CD14-positive monocyte (primary cell): ENCODE data around the gene RNGTT. TPM values are rescaled to one million over a fixed set of nuclear protein-coding genes. Genes with fewer than 3 reads are reported as not detected.

Source experiments
- DNase-seq, 3 donors: peaks; one replicate each; pipeline ENCODE4 v3.0.0-alpha.2; 2011 to 2022
- H2AFZ ChIP-seq: 2 replicates; pipeline ENCODE4 v1.6.0; 2012; ENCODE audit warnings: mild to moderate bottlenecking, low read depth, low read length, inconsistent platforms; ENCODE audit not compliant: insufficient read depth, poor library complexity, severe bottlenecking
- H3K27ac ChIP-seq, 2 donors: 1 replicate in 1 of 2; 2 replicates in 1 of 2; pipeline ENCODE4 v1.5.1; 2012 to 2013; ENCODE audit warnings: low read length in 2 of 2, control low read depth in 1 of 2, inconsistent platforms in 1 of 2, low read depth in 1 of 2, mild to moderate bottlenecking in 1 of 2
- H3K27me3 ChIP-seq, 2 donors: one replicate each; pipeline versions ENCODE4 v1.6.0 to v1.6.1; 2011 to 2013; ENCODE audit warnings: low read length in 2 of 2; ENCODE audit not compliant: control insufficient read depth in 2 of 2, insufficient read depth in 2 of 2
- H3K36me3 ChIP-seq, 2 donors: replicated peaks in 1 of 2; 1 replicate in 1 of 2; 2 replicates in 1 of 2; pipeline versions ENCODE4 v1.5.1 to v1.6.1; 2012 to 2013; ENCODE audit warnings: low read length in 2 of 2, control low read depth in 1 of 2, inconsistent platforms in 1 of 2, mild to moderate bottlenecking in 1 of 2; ENCODE audit not compliant: insufficient read depth in 2 of 2, control insufficient read depth in 1 of 2
- H3K4me1 ChIP-seq, 2 donors: 1 replicate in 1 of 2; 2 replicates in 1 of 2; pipeline versions ENCODE4 v1.5.1 to v1.6.1; 2012 to 2013; ENCODE audit warnings: low read length in 2 of 2, control low read depth in 1 of 2, inconsistent platforms in 1 of 2, mild to moderate bottlenecking in 1 of 2, moderate library complexity in 1 of 2; ENCODE audit not compliant: insufficient read depth in 2 of 2, control insufficient read depth in 1 of 2
- H3K4me2 ChIP-seq: replicated peaks from 2 replicates; pipeline ENCODE3; 2012; ENCODE audit warnings: low read length, moderate library complexity, mild to moderate bottlenecking; ENCODE audit not compliant: poor library complexity, severe bottlenecking; ENCODE audit errors: extremely low read depth
- H3K4me3 ChIP-seq, 3 experiments: fragments of 200-600 bp in 1 of 3; sonication (generic) in 1 of 3; replicated peaks in 1 of 3; 1 replicate in 2 of 3; 2 replicates in 1 of 3; pipeline ENCODE4 v1.5.1; 2011 to 2013; ENCODE audit warnings: low read length in 3 of 3, mild to moderate bottlenecking in 3 of 3, control low read depth in 2 of 3, low read depth in 2 of 3, inconsistent platforms in 1 of 3, moderate library complexity in 1 of 3
- H3K79me2 ChIP-seq: 2 replicates; pipeline ENCODE4 v1.6.0; 2012; ENCODE audit warnings: mild to moderate bottlenecking, control low read depth, inconsistent platforms, low read length, moderate library complexity; ENCODE audit not compliant: insufficient read depth
- H3K9ac ChIP-seq: 2 replicates; pipeline ENCODE4 v1.6.0; 2017; ENCODE audit warnings: low read length, mild to moderate bottlenecking; ENCODE audit not compliant: insufficient read depth, poor library complexity, severe bottlenecking
- H3K9me3 ChIP-seq, 2 donors: replicated peaks in 1 of 2; 1 replicate in 1 of 2; 2 replicates in 1 of 2; pipeline versions ENCODE4 v1.5.1 to v1.6.1; 2012 to 2013; ENCODE audit warnings: low read length in 2 of 2, control low read depth in 1 of 2; ENCODE audit not compliant: control insufficient read depth in 1 of 2, insufficient read depth in 1 of 2
- H4K20me1 ChIP-seq: 2 replicates; pipeline ENCODE4 v1.6.0; 2012; ENCODE audit warnings: mild to moderate bottlenecking, low read length, control low read depth, moderate library complexity; ENCODE audit not compliant: insufficient read depth
- H3K27ac Mint-ChIP-seq, 7 donors: one replicate each; pipeline ENCODE4 v1.8.0; 2020; ENCODE audit warnings: mild to moderate bottlenecking in 7 of 7, mixed read lengths in 7 of 7, moderate library complexity in 6 of 7, inconsistent platforms in 2 of 7
- H3K27me3 Mint-ChIP-seq, 3 donors: one replicate each; pipeline ENCODE4 v1.8.0; 2021 to 2022; ENCODE audit warnings: low read depth in 3 of 3, mild to moderate bottlenecking in 3 of 3, mixed read lengths in 3 of 3, moderate library complexity in 3 of 3, inconsistent platforms in 1 of 3
- H3K36me3 Mint-ChIP-seq, 2 donors: one replicate each; pipeline ENCODE4 v1.8.0; 2020; ENCODE audit warnings: mixed read lengths in 2 of 2, inconsistent platforms in 1 of 2, mild to moderate bottlenecking in 1 of 2
- H3K4me1 Mint-ChIP-seq: one replicate; pipeline ENCODE4 v1.8.0; 2020; ENCODE audit warnings: mild to moderate bottlenecking, mixed read lengths
- H3K4me3 Mint-ChIP-seq, 2 donors: one replicate each; pipeline ENCODE4 v1.8.0; 2020; ENCODE audit warnings: mild to moderate bottlenecking in 2 of 2, mixed read lengths in 2 of 2, moderate library complexity in 1 of 2
- H3K9me3 Mint-ChIP-seq, 7 donors: one replicate each; pipeline ENCODE4 v1.8.0; 2020 to 2022; ENCODE audit warnings: mixed read lengths in 7 of 7, mild to moderate bottlenecking in 6 of 7, moderate library complexity in 6 of 7, inconsistent platforms in 2 of 7
- CTCF ChIP-seq: fragments of 200-600 bp; IDR thresholded peaks from one replicate; pipeline ENCODE4 v1.8.0; 2022; ENCODE audit warnings: antibody characterized with exemption, mild to moderate bottlenecking
- WGBS: methylation state at CpG from one replicate; pipeline ENCODE4 v1.1.5; 2013; ENCODE audit warnings: missing lambda C conversion rate; ENCODE audit not compliant: insufficient coverage; 5-methylcytosine and 5-hydroxymethylcytosine counted together
- intact Hi-C, 2 donors: fragments of 100-400 bp; cut with micrococcal nuclease; formaldehyde crosslinking; loops; one replicate each; pipeline versions ENCODE4 v1.15.0 to v1.15.1; 2023
- polyA plus RNA-seq, 3 donors: library from polyadenylated mRNA; depleted of rRNA in 1 of 3; unstranded in 2 of 3; stranded (reverse) in 1 of 3; fragments of 300-500 nt in 2 of 3; fragments of >200 nt in 1 of 3; fragmentation: Illumina TruSeq in 2 of 3; gene quantifications; 1 replicate in 2 of 3; 2 replicates in 1 of 3; pipeline ENCODE4 v1.2.3, GENCODE V29; 2012 to 2021

Gene RNGTT
- polyA plus RNA-seq, 3 donors: 2.3 to 8.6 (median 5.8) TPM

- no peak overlapping the region for H3K4me3 Mint-ChIP-seq
- Histone ChIP-seq H3K9me3 (no peaks in the 10 kb centered on the region), H3K9ac (no peak overlapping the region), H3K4me3 (no peak overlapping the region), H3K27ac (no peak overlapping the region), H3K36me3 (no peaks in the 10 kb centered on the region), H3K79me2 (no peaks in the 10 kb centered on the region), H2AFZ (no peak overlapping the region), H3K4me1 (no peaks in the 10 kb centered on the region), H4K20me1 (no peaks in the 10 kb centered on the region), H3K4me2 (no peak overlapping the region), H3K27me3 (no peaks in the 10 kb centered on the region)
- no peak for DNase-seq
- H3K27me3 Mint-ChIP-seq: peaks cover 0 to 2% (median 0%) of the 10 kb centered on the region in 3 donors
- no peak for TF ChIP-seq CTCF
- peaks cover 4 to 6% of the 10 kb centered on the region in 2 donors for H3K36me3 Mint-ChIP-seq
- H3K4me1 Mint-ChIP-seq: no peaks in the 10 kb centered on the region
- WGBS: 100% methylated on average over 2 of the region's 4 CpGs
- no peak overlapping the region for H3K27ac Mint-ChIP-seq
- H3K9me3 Mint-ChIP-seq: no peaks in the 10 kb centered on the region
- intact Hi-C loops: no loop called here
Observed at GRCh38 chr6:88631830-88632229, 331.6 kb downstream of the RNGTT start.

GRCh38 chr6:88629838-88630494, 333.5 kb downstream of the RNGTT start:
- Histone ChIP-seq H3K4me3 (no peak overlapping the region), H3K79me2 (no peaks in the 10 kb centered on the region), H3K4me1 (no peaks in the 10 kb centered on the region), H3K9ac (no peak overlapping the region), H3K36me3 (no peaks in the 10 kb centered on the region), H3K27me3 (no peaks in the 10 kb centered on the region), H3K4me2 (no peak overlapping the region), H2AFZ (no peak overlapping the region), H3K27ac (no peak overlapping the region), H4K20me1 (no peaks in the 10 kb centered on the region), H3K9me3 (no peaks in the 10 kb centered on the region)
- H3K27ac Mint-ChIP-seq: peak overlapping the region in 1 of 7 donors; percentile 2
- H3K4me1 Mint-ChIP-seq: no peaks in the 10 kb centered on the region
- H3K9me3 Mint-ChIP-seq: peaks cover 0 to 2% (median 0%) of the 10 kb centered on the region in 7 donors
- no peak for TF ChIP-seq CTCF
- intact Hi-C loops: no loop called here
- H3K36me3 Mint-ChIP-seq: peaks cover 4 to 8% of the 10 kb centered on the region in 2 donors
- WGBS: 38% methylated on average over 5 of the region's 5 CpGs
- peaks cover 0 to 2% (median 0%) of the 10 kb centered on the region in 3 donors for H3K27me3 Mint-ChIP-seq
- H3K4me3 Mint-ChIP-seq: no peak overlapping the region
- DNase-seq: no peak
